ENCODE data around the gene TRAIP.

DNA sequence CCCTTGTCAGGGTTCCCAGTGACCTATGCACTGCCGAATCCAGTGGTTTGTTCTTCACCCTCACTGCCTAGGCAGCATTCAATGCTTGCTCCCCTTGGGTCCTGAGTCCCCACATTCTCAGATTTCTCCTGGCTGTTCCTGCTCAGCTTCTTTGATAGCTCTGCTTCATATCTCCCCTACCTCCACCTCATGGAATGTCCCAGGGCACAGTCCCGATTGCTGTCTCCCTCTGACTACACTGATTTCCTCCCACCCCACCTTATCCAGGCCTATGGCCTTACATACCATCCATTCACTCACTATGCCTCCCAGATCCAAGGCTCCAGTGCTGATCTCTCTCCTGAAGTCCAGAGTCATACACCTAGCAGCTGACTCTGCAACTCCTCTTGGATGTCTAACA, 55.2 kb downstream of the TRAIP start:
- no peak for TF ChIP-seq POLR2A (IDR thresholded peaks at IDR 0.05; ENCODE audit: low read length)
- TF ChIP-seq CTCF (IDR thresholded peaks at IDR 0.05): no peak
- TF ChIP-seq SREBF2 (IDR thresholded peaks at IDR 0.05): no peak
- TF ChIP-seq RAD21 (conservative IDR thresholded peaks at IDR 0.05 in 1 of 2, IDR thresholded peaks at IDR 0.05 in 1 of 2): no peak
- no peak for TF ChIP-seq POLR2AphosphoS2 (conservative IDR thresholded peaks at IDR 0.05; ENCODE audit: low read length)
- TF ChIP-seq, protein P1, sequence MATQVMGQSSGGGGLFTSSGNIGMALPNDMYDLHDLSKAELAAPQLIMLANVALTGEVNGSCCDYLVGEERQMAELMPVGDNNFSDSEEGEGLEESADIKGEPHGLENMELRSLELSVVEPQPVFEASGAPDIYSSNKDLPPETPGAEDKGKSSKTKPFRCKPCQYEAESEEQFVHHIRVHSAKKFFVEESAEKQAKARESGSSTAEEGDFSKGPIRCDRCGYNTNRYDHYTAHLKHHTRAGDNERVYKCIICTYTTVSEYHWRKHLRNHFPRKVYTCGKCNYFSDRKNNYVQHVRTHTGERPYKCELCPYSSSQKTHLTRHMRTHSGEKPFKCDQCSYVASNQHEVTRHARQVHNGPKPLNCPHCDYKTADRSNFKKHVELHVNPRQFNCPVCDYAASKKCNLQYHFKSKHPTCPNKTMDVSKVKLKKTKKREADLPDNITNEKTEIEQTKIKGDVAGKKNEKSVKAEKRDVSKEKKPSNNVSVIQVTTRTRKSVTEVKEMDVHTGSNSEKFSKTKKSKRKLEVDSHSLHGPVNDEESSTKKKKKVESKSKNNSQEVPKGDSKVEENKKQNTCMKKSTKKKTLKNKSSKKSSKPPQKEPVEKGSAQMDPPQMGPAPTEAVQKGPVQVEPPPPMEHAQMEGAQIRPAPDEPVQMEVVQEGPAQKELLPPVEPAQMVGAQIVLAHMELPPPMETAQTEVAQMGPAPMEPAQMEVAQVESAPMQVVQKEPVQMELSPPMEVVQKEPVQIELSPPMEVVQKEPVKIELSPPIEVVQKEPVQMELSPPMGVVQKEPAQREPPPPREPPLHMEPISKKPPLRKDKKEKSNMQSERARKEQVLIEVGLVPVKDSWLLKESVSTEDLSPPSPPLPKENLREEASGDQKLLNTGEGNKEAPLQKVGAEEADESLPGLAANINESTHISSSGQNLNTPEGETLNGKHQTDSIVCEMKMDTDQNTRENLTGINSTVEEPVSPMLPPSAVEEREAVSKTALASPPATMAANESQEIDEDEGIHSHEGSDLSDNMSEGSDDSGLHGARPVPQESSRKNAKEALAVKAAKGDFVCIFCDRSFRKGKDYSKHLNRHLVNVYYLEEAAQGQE (IDR thresholded peaks at IDR 0.05): no peak
- TF ChIP-seq HEYL (CRISPR knock-in tag; IDR thresholded peaks at IDR 0.05): no peak
- TF ChIP-seq PHF8 (IDR thresholded peaks at IDR 0.05; ENCODE audit: borderline replicate concordance, low read depth): no peak
- TF ChIP-seq MYC (IDR thresholded peaks at IDR 0.05; ENCODE audit: borderline replicate concordance, low read length): no peak
- TF ChIP-seq JUNB (IDR thresholded peaks at IDR 0.05): no peak
- no peak for TF ChIP-seq MAZ (IDR thresholded peaks at IDR 0.05; ENCODE audit: borderline replicate concordance, low read depth, low read length)
- TF ChIP-seq E2F6 (IDR thresholded peaks at IDR 0.05; ENCODE audit: borderline replicate concordance, low read depth): no peak
- TF ChIP-seq MAX (IDR thresholded peaks at IDR 0.05): no peak
